GM12878 (cell line): ENCODE measurements around the gene CAMK2A. TPM values are rescaled to one million over a fixed set of nuclear protein-coding genes. Genes with fewer than 3 reads are reported as not detected.

Experiments used
- ATAC-seq: fragments of 200-7000 bp; cut with Tn5 transposase; 3 replicates; pipeline ENCODE4 v1.9.1; 2020; ENCODE audit warnings: mild to moderate bottlenecking, moderate library complexity
- BruUV-seq: library from RNA; stranded (reverse); fragments of 400-500 nt; replicated peaks from 2 replicates; lab custom pipeline; 2021; lab: Mats Ljungman, UMichigan
- CTCF ChIA-PET: fragments of 300-600 bp; sonication (Branson Sonifier 250); formaldehyde crosslinking; extraction: SDS; loops from one replicate; lab custom pipeline; 2021; ENCODE audit warnings: inconsistent platforms; lab: Yijun Ruan, JAX
- POLR2A ChIA-PET: fragments of 350-600 bp; formaldehyde crosslinking; extraction: SDS; loops from one replicate; lab custom pipeline; 2021; ENCODE audit warnings: inconsistent platforms; lab: Charles Lee
- RAD21 ChIA-PET: fragments of 300-600 bp; sonication (Branson Sonifier 250); formaldehyde crosslinking; loops from one replicate; lab custom pipeline; 2023; ENCODE audit warnings: antibody characterized with exemption; ENCODE audit not compliant: unreplicated experiment; lab: Charles Lee
- SMC1A ChIA-PET: fragments of 300-600 bp; sonication (Branson Sonifier 250); formaldehyde crosslinking; loops from one replicate; lab custom pipeline; 2023; ENCODE audit not compliant: unreplicated experiment, uncharacterized antibody; lab: Charles Lee
- DNase-seq: peaks from one replicate; pipeline ENCODE4 v3.0.0-alpha.2; 2011; ENCODE audit warnings: low read depth, low spot score
- FAIRE-seq: peaks from 3 replicates; lab custom pipeline; 2011; peaks lifted over from hg19 to GRCh38; lab: Jason Lieb, UNC
- H2AFZ ChIP-seq: 2 replicates; pipeline ENCODE4 v1.6.0; 2011; ENCODE audit warnings: low read depth, low read length, control low read depth; ENCODE audit not compliant: control insufficient read depth
- H3K27ac ChIP-seq: 2 replicates; pipeline ENCODE4 v1.5.1; 2011; ENCODE audit warnings: control low read depth; ENCODE audit not compliant: control insufficient read depth, insufficient read depth
- H3K27me3 ChIP-seq, 2 experiments: replicated peaks in 1 of 2; 2 replicates each; pipeline versions ENCODE4 v1.6.0 to v1.6.1; 2011; ENCODE audit warnings: low read length in 1 of 2; ENCODE audit not compliant: control insufficient read depth in 2 of 2, insufficient read depth in 2 of 2
- H3K36me3 ChIP-seq, 2 experiments: 2 replicates each; pipeline ENCODE4 v1.5.1; 2011; ENCODE audit warnings: low read length in 1 of 2; ENCODE audit not compliant: control insufficient read depth in 2 of 2, insufficient read depth in 2 of 2
- H3K4me1 ChIP-seq: 2 replicates; pipeline ENCODE4 v1.6.1; 2011; ENCODE audit warnings: mild to moderate bottlenecking, low read length, moderate library complexity, mixed read lengths; ENCODE audit not compliant: control insufficient read depth, insufficient read depth
- H3K4me2 ChIP-seq: 2 replicates; pipeline ENCODE4 v1.6.0; 2011; ENCODE audit warnings: control low read depth; ENCODE audit not compliant: control insufficient read depth, insufficient read depth
- H3K4me3 ChIP-seq: fragments of 200-600 bp; sonication (generic); 2 replicates; pipeline ENCODE4 v1.5.1; 2016
- H3K79me2 ChIP-seq: 2 replicates; pipeline ENCODE4 v1.6.0; 2011; ENCODE audit warnings: low read length; ENCODE audit not compliant: control insufficient read depth, insufficient read depth
- H3K9ac ChIP-seq: 2 replicates; pipeline ENCODE4 v1.8.0; 2011; ENCODE audit warnings: low read length, control low read depth, mixed read lengths; ENCODE audit not compliant: control insufficient read depth, insufficient read depth
- H3K9me3 ChIP-seq: replicated peaks from 3 replicates; pipeline ENCODE4 v1.5.1; 2011; ENCODE audit warnings: mild to moderate bottlenecking, low read length; ENCODE audit not compliant: control insufficient read depth, insufficient read depth
- H4K20me1 ChIP-seq: 2 replicates; pipeline ENCODE4 v1.6.0; 2011; ENCODE audit not compliant: control insufficient read depth, insufficient read depth
- ATF2 ChIP-seq: IDR thresholded peaks from 2 replicates; pipeline ENCODE4 v1.6.1; 2012; ENCODE audit warnings: low read length, inconsistent platforms
- ATF7 ChIP-seq: fragments of 450-650 bp; IDR thresholded peaks from 2 replicates; pipeline ENCODE4 v1.6.1; 2016; ENCODE audit warnings: low read depth, mild to moderate bottlenecking
- BHLHE40 ChIP-seq, 2 experiments: fragments of 450-650 bp in 1 of 2; IDR thresholded peaks; 2 replicates each; pipeline ENCODE4 v1.6.1; 2011 to 2017; ENCODE audit warnings: low read depth in 2 of 2, borderline replicate concordance in 1 of 2, improper control_type of control experiment in 1 of 2, low read length in 1 of 2, mild to moderate bottlenecking in 1 of 2
- DPF2 ChIP-seq: fragments of 450-650 bp; IDR thresholded peaks from 2 replicates; pipeline ENCODE4 v1.6.1; 2017; ENCODE audit warnings: mild to moderate bottlenecking
- E2F8 ChIP-seq: fragments of 450-650 bp; IDR thresholded peaks from 2 replicates; pipeline ENCODE4 v1.6.1; 2018; ENCODE audit warnings: mild to moderate bottlenecking, low read depth, moderate library complexity; ENCODE audit not compliant: partially characterized antibody
- EGR1 ChIP-seq, 2 experiments: IDR thresholded peaks; 1 replicate in 1 of 2; 2 replicates in 1 of 2; pipeline ENCODE4 v1.6.1; 2011 to 2012; ENCODE audit warnings: low read depth in 2 of 2, low read length in 2 of 2, borderline replicate concordance in 1 of 2, mild to moderate bottlenecking in 1 of 2, moderate library complexity in 1 of 2
- HCFC1 ChIP-seq: fragments of 150-350 bp; IDR thresholded peaks from 2 replicates; pipeline ENCODE4 v1.6.1; 2014; ENCODE audit warnings: low read length
- JUNB ChIP-seq: IDR thresholded peaks from 2 replicates; pipeline ENCODE4 v1.6.1; 2016; ENCODE audit warnings: antibody characterized with exemption, mild to moderate bottlenecking
- JUND ChIP-seq: IDR thresholded peaks from 2 replicates; pipeline ENCODE4 v1.6.1; 2012; ENCODE audit warnings: low read depth, mild to moderate bottlenecking, low read length, improper control_type of control experiment, moderate library complexity
- LARP7 ChIP-seq: fragments of 450-650 bp; IDR thresholded peaks from 2 replicates; pipeline ENCODE4 v1.6.1; 2017; ENCODE audit warnings: mild to moderate bottlenecking
- NRF1 ChIP-seq: conservative IDR thresholded peaks from 2 replicates; pipeline ENCODE4 v1.6.1; 2011; ENCODE audit warnings: mild to moderate bottlenecking, low read depth, low read length, improper control_type of control experiment
- PKNOX1 ChIP-seq: fragments of 450-650 bp; IDR thresholded peaks from 2 replicates; pipeline ENCODE4 v1.6.1; 2016; ENCODE audit warnings: mild to moderate bottlenecking
- SIN3A ChIP-seq: IDR thresholded peaks from 2 replicates; pipeline ENCODE4 v1.6.1; 2012; ENCODE audit warnings: low read depth, low read length, improper control_type of control experiment
- SP1 ChIP-seq: IDR thresholded peaks from one replicate; pipeline ENCODE4 v1.6.1; 2011; ENCODE audit warnings: low read depth, low read length
- STAT1 ChIP-seq: fragments of 450-650 bp; conservative IDR thresholded peaks from 2 replicates; pipeline ENCODE4 v1.6.1; 2014; ENCODE audit warnings: antibody characterized with exemption, mild to moderate bottlenecking
- ZNF592 ChIP-seq: fragments of 450-650 bp; IDR thresholded peaks from 2 replicates; pipeline ENCODE4 v1.6.1; 2017; ENCODE audit warnings: mild to moderate bottlenecking, moderate library complexity
- WGBS: methylation state at CpG from one replicate; pipeline ENCODE4 v1.1.6; 2016; ENCODE audit warnings: low lambda C conversion rate; ENCODE audit not compliant: insufficient replicate concordance, insufficient coverage; ENCODE audit errors: missing lambda C conversion rate; 5-methylcytosine and 5-hydroxymethylcytosine counted together
- in situ Hi-C: fragments of 300-500 bp; cut with MboI; formaldehyde crosslinking; loops from 9 replicates; pipeline ENCODE4 v1.14.3; 2018; ENCODE audit warnings: mixed read lengths
- intact Hi-C: fragments of 100-400 bp; cut with micrococcal nuclease; formaldehyde crosslinking; loops from one replicate; pipeline ENCODE4 v1.14.2; 2022; ENCODE audit not compliant: unreplicated experiment
- polyA plus RNA-seq, 11 experiments: library from polyadenylated mRNA; depleted of rRNA in 4 of 11; unstranded in 6 of 11; stranded (reverse) in 5 of 11; fragments of >200 nt; fragmentation: Nextera tagmentation in 4 of 11; fragmentation: Illumina TruSeq in 1 of 11; extraction: Ambion mirVana in 4 of 11; extraction: Trizol in 1 of 11; gene quantifications; 1 replicate in 1 of 11; 2 replicates in 10 of 11; pipeline versions ENCODE4 v1.2.1 to v1.2.3, GENCODE V29; 2011 to 2016; ENCODE audit warnings: inconsistent platforms in 2 of 11, missing spikeins in 2 of 11, low read depth in 1 of 11
- total RNA-seq, 4 experiments: library from RNA; depleted of rRNA in 3 of 4; stranded (reverse); fragments of >200 nt in 3 of 4; fragmentation: Illumina TruSeq in 1 of 4; extraction: Trizol in 1 of 4; gene quantifications; 2 replicates each; pipeline versions ENCODE4 v1.2.1 to v1.2.3, GENCODE V29; 2013 to 2021

CAMK2A gene
- total and polyA plus RNA-seq, 10 of the 15 experiments (the other 5 are each of a cell fraction or from before 2014, with no cell fraction given), result 0.11 TPM; not detected in 9

GRCh38 chr5:150192462-150192861, 97.1 kb downstream of the CAMK2A start:
- no peaks in the 10 kb centered on the region for H3K4me1 ChIP-seq
- no peaks in the 10 kb centered on the region for H3K79me2 ChIP-seq
- ChIA-PET RAD21 (interaction anchor here (0.6 kb wide), 1 partner anchor 29 kb away, joined by 3 read pairs; no protein-coding TSS in a partner anchor), CTCF (interaction anchor here (1.1 kb wide), 1 partner anchor 16 kb away, joined by 3 read pairs; no protein-coding TSS in a partner anchor), POLR2A (no interaction called here), SMC1A (interaction anchor here (0.7 to 1.3 kb wide), 2 partner anchors 12 to 150 kb away, joined by 3 read pairs; no protein-coding TSS in a partner anchor)
- ATAC-seq, result no peak
- no peaks in the 10 kb centered on the region for H3K9me3 ChIP-seq
- no peak overlapping the region for H3K4me3 ChIP-seq
- in situ Hi-C loops (no loop called here), intact Hi-C loops (no loop called here)
- no peaks in the 10 kb centered on the region; the same call in 1 of the 2 replicates for H4K20me1 ChIP-seq
- no peak overlapping the region for H2AFZ ChIP-seq
- H3K36me3 ChIP-seq, result no peaks in the 10 kb centered on the region
- H3K27me3 ChIP-seq, result peaks cover 0 to 5% of the 10 kb centered on the region in 2 experiments; a peak in 3 of 4 replicates
- no TSS peak for BruUV-seq
- H3K27ac ChIP-seq, result no peak overlapping the region
- H3K4me2 ChIP-seq, result no peak overlapping the region
- FAIRE-seq, result no peak
- H3K9ac ChIP-seq, result no peak overlapping the region
- no peak for DNase-seq
- 36% methylated on average over 4 of the region's 4 CpGs for WGBS
- no peak for TF ChIP-seq ATF2
- no peak for TF ChIP-seq ZNF592
- no peak for TF ChIP-seq JUND
- TF ChIP-seq JUNB, result no peak
- no peak for TF ChIP-seq EGR1 (IDR thresholded peaks at IDR 0.05; ENCODE audit: borderline replicate concordance in 1 of 2, low read depth in 2 of 2, low read length in 2 of 2)
- TF ChIP-seq E2F8, result no peak
- TF ChIP-seq BHLHE40 (IDR thresholded peaks at IDR 0.05; ENCODE audit: borderline replicate concordance in 1 of 2, low read depth in 2 of 2, low read length in 1 of 2), result no peak
- TF ChIP-seq DPF2, result no peak
- TF ChIP-seq PKNOX1, result no peak
- no peak for TF ChIP-seq ATF7
- no peak for TF ChIP-seq HCFC1
- no peak for TF ChIP-seq NRF1
- no peak for TF ChIP-seq STAT1
- TF ChIP-seq LARP7, result no peak
- TF ChIP-seq SP1, result no peak
- TF ChIP-seq SIN3A, result no peak
